Heart right ventricle (tissue), 16 donors: Measurements from ENCODE around the gene HIPK4. TPM values are rescaled to one million over a fixed set of nuclear protein-coding genes. Genes with fewer than 3 reads are reported as not detected.

Source experiments
- ATAC-seq, 8 donors: fragments of 200-7000 bp; cut with Tn5 transposase; one replicate each; pipeline ENCODE4 v1.9.1; 2020; ENCODE audit warnings: mild to moderate bottlenecking in 8 of 8, moderate library complexity in 8 of 8, moderate number of reproducible peaks in 1 of 8
- DNase-seq, 2 donors: peaks; one replicate each; pipeline ENCODE4 v3.0.0-alpha.2; 2020
- H3K27ac ChIP-seq, 10 donors: fragments of 200-600 bp; sonication (generic) in 2 of 10; one replicate each; pipeline versions ENCODE4 v1.5.0 to v1.8.0; 2020 to 2022; ENCODE audit warnings: mild to moderate bottlenecking in 3 of 10
- H3K27me3 ChIP-seq, 7 donors: fragments of 200-600 bp; one replicate each; pipeline ENCODE4 v1.8.0; 2021 to 2022; ENCODE audit warnings: mild to moderate bottlenecking in 2 of 7
- H3K36me3 ChIP-seq, 9 donors: fragments of 200-600 bp; sonication (generic) in 1 of 9; one replicate each; pipeline versions ENCODE4 v1.5.0 to v1.8.0; 2020 to 2022; ENCODE audit warnings: mild to moderate bottlenecking in 2 of 9
- H3K4me1 ChIP-seq, 9 donors: fragments of 200-600 bp; sonication (generic) in 1 of 9; one replicate each; pipeline versions ENCODE4 v1.5.0 to v1.8.0; 2020 to 2022; ENCODE audit warnings: mild to moderate bottlenecking in 4 of 9
- H3K4me3 ChIP-seq, 10 donors: fragments of 200-600 bp; sonication (generic) in 2 of 10; one replicate each; pipeline versions ENCODE4 v1.5.0 to v1.8.0; 2020 to 2022; ENCODE audit warnings: mild to moderate bottlenecking in 7 of 10, moderate library complexity in 2 of 10
- H3K9me3 ChIP-seq, 11 donors: fragments of 200-600 bp in 10 of 11; sonication (generic) in 2 of 11; one replicate each; pipeline versions ENCODE4 v1.5.0 to v1.8.0; 2013 to 2022; ENCODE audit warnings: mild to moderate bottlenecking in 2 of 11, control low read depth in 1 of 11, moderate library complexity in 1 of 11
- WGBS, 2 donors: extraction: QIAGEN DNeasy Blood & Tissue Kit; methylation state at CpG; one replicate each; pipeline ENCODE4 v1.1.7; 2013; ENCODE audit warnings: inconsistent platforms in 1 of 2; 5-methylcytosine and 5-hydroxymethylcytosine counted together
- intact Hi-C, 10 donors: fragments of 100-400 bp; cut with DNase I; formaldehyde crosslinking; loops; one replicate each; pipeline versions ENCODE4 v1.11.1 to v1.14.2; 2022
- polyA plus RNA-seq, 2 donors: library from polyadenylated mRNA; stranded (reverse); fragments of 200-250 nt; gene quantifications; one replicate each; pipeline ENCODE4 v1.2.3, GENCODE V29; 2013
- total RNA-seq, 10 donors: library from RNA; stranded (reverse); fragmentation: NEBNext Ultra II Directional in 3 of 10; extraction: Animal tissue kit (Norgen Biotek cat#: 25700) in 3 of 10; gene quantifications; one replicate each; pipeline versions ENCODE4 v1.2.1 to v1.2.4, GENCODE V29; 2021 to 2023
- TF ChIP-seq, protein P1 (sequence below), 9 donors: fragments of 200-600 bp; sonication (generic) in 2 of 9; IDR thresholded peaks; one replicate each; pipeline versions ENCODE4 v1.5.0 to v1.8.0; 2021 to 2022; ENCODE audit warnings: antibody characterized with exemption in 9 of 9, mild to moderate bottlenecking in 5 of 9, moderate library complexity in 1 of 9
- donor health status: Arrhythmogenic right ventricular cardiomyopathy.
- donor health status: ischemic (EF 13 %, LVEDD 7.1; RV severe dilation, severe dysfunction).
- donor health status: healthy with polysubstance abuse.
- donor health status: DM: no; HTN: yes; CAD: no.
- donor health status: DM: no; HTN: no; CAD: no.
- donor health status: ischemic (EF 25% LVEDD 6.9; RV normal size, moderate dysfunction).
- donor health status: ischemic (EF 25% LVEDD 5.7; RV mildly dilated, moderate dysfunction).
- donor health status: healthy.
- donor health status: DM: yes; HTN: yes; CAD: no.
- donor health status: Ischemic cardiomyopathy.
- donor health status: ischemic (EF 35%, LVEDD 5.7; RV mildly dilated, moderate dysfunction).
- donor health status: nonischemic (EF 11% LVEDD 7.7; RV severe dilation, severe dysfunction).
- donor health status: DM: yes; HTN: yes; CAD: no.
- donor health status: PGD.
- donor health status: ischemic (EF 29% LVEDD 5.4; RV normal size, mild dysfunction).
- donor health status: nonischemic (EF 23%, LVEDD 6.1; RV moderate dilation, normal function).

The HIPK4 gene
- total and polyA plus RNA-seq, 12 donors: 0.09 to 0.15 (median 0.10) TPM; not detected in 9

GRCh38 chr19:40416918-40417642, 27.1 kb upstream of the HIPK4 start:
- ATAC-seq (peak in 7 of 8 donors; percentile 25 to 51 (median 29)), DNase-seq (peak; percentile 60 to 81)
- Histone ChIP-seq H3K36me3 (peaks cover 0 to 6% (median 0%) of the 10 kb centered on the region in 9 donors), H3K27ac (peak overlapping the region; percentile 75 to 96 (median 84)), H3K27me3 (no peaks in the 10 kb centered on the region), H3K9me3 (no peaks in the 10 kb centered on the region), H3K4me1 (peaks cover 12 to 61% (median 41%) of the 10 kb centered on the region in 9 donors), H3K4me3 (peak overlapping the region in 1 of 10 donors; percentile 14)
- WGBS, 2 donors: 40 to 43% methylated on average over 16 of the region's 16 CpGs
- intact Hi-C loops: loop anchor here in 1 of 10 donors (10.0 kb wide), 1 partner anchor 388 kb away; no protein-coding TSS in a partner anchor
- TF ChIP-seq, protein P1, sequence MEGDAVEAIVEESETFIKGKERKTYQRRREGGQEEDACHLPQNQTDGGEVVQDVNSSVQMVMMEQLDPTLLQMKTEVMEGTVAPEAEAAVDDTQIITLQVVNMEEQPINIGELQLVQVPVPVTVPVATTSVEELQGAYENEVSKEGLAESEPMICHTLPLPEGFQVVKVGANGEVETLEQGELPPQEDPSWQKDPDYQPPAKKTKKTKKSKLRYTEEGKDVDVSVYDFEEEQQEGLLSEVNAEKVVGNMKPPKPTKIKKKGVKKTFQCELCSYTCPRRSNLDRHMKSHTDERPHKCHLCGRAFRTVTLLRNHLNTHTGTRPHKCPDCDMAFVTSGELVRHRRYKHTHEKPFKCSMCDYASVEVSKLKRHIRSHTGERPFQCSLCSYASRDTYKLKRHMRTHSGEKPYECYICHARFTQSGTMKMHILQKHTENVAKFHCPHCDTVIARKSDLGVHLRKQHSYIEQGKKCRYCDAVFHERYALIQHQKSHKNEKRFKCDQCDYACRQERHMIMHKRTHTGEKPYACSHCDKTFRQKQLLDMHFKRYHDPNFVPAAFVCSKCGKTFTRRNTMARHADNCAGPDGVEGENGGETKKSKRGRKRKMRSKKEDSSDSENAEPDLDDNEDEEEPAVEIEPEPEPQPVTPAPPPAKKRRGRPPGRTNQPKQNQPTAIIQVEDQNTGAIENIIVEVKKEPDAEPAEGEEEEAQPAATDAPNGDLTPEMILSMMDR (IDR thresholded peaks at IDR 0.05): no peak

DNA sequence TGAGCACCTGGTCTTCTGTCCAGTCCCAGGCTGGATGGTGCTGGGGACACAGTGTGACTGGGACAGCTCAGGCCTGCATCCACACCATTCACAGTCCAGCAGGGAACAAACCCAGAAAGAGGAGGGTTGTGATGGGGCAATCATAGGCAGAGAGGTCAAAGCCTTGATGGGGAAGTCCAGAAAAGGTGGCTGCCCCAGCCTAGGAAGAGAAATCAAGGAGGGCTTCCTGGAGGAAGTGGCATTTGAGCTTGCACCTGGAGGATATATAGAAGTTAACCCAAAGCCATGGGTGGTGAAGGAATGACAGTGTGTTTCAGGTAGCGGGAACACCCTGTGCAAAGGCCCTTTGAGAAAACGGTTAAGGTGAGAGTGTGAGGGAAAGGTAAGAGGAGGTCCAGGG, 25.8 kb upstream of the HIPK4 start:
- H3K27ac ChIP-seq: peak overlapping the region in 1 of 10 donors; percentile 96
- H3K4me1 ChIP-seq: peaks cover 16 to 64% (median 45%) of the 10 kb centered on the region in 9 donors
- intact Hi-C loops: loop anchor here in 1 of 10 donors (10.0 kb wide), 1 partner anchor 389 kb away; no protein-coding TSS in a partner anchor

DNA sequence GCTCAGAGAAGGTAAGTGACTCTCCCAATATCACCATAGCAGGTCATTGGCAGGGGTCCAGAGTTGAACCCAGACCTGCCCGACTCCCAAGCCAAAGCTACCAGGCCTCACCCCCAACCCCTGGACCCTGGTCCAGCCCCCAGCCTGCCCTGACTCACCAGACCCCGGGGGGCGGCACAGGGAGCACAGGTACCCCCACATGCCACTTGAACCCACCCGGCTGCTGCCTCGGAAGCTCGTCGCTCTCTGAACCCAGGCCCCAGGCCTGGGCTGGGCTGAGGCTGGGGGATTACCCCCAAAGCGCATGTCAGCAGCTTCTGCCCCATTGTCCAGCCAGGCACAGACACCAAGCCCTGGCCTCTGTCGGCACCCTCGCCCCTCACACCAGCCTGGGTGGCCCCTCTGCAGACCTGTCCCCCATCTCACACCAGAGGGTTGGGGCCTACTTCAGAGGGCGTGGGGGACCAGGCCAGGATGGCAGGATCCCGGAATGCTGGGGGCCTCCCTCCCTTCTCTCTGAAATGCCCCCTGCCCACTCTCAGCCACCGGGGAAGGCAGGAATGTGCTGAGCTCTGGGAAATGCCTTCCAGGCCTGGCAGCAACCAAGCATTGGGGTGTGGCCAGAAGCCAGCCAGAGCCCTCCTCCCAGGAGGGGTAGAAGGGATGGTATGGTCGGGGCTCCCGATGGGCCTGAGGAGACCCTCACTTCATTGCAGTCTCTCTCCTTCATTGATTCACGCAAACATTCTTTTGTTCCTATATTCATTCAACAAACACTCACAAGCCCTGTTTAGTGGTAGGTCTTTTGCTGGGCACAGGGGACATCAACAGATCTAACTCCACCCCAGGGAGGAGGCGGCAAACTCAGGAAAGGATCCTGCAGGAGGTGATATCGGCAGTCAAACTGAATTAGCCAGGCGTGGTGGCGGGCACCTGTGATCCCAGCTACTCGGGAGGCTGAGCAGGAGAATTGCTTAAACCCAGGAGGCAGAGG, 24.9 kb upstream of the HIPK4 start:
- Histone ChIP-seq H3K27ac (peak overlapping the region in 2 of 10 donors; percentile 23 to 27), H3K4me3 (no peak overlapping the region), H3K4me1 (peaks cover 16 to 56% (median 46%) of the 10 kb centered on the region in 9 donors), H3K27me3 (no peaks in the 10 kb centered on the region), H3K9me3 (no peaks in the 10 kb centered on the region), H3K36me3 (no peaks in the 10 kb centered on the region)
- WGBS, 2 donors: 81 to 82% methylated on average over 21 of the region's 21 CpGs
- DNase-seq: no peak
- ATAC-seq: no peak
- intact Hi-C loops: loop anchor here in 1 of 10 donors (10.0 kb wide), 1 partner anchor 390 kb away; no protein-coding TSS in a partner anchor
- TF ChIP-seq, protein P1 (IDR thresholded peaks at IDR 0.05): no peak

More for the DNA sequence above, 25.8 kb upstream of the HIPK4 start:
- TF ChIP-seq, protein P1 (IDR thresholded peaks at IDR 0.05): no peak
- Histone ChIP-seq H3K27me3 (no peaks in the 10 kb centered on the region), H3K9me3 (no peaks in the 10 kb centered on the region), H3K4me3 (no peak overlapping the region), H3K36me3 (no peaks in the 10 kb centered on the region)
- WGBS, 2 donors: 98 to 100% methylated on average over 2 of the region's 2 CpGs
- ATAC-seq (no peak), DNase-seq (no peak)
